Medulla oblongata (tissue), 1 donor: ENCODE measurements around the gene TOX2.

Source experiments
- DNase-seq: peaks from one replicate; pipeline ENCODE4 v3.0.0-alpha.2; 2015; ENCODE audit errors: extremely low spot score

Gene TOX2

DNA sequence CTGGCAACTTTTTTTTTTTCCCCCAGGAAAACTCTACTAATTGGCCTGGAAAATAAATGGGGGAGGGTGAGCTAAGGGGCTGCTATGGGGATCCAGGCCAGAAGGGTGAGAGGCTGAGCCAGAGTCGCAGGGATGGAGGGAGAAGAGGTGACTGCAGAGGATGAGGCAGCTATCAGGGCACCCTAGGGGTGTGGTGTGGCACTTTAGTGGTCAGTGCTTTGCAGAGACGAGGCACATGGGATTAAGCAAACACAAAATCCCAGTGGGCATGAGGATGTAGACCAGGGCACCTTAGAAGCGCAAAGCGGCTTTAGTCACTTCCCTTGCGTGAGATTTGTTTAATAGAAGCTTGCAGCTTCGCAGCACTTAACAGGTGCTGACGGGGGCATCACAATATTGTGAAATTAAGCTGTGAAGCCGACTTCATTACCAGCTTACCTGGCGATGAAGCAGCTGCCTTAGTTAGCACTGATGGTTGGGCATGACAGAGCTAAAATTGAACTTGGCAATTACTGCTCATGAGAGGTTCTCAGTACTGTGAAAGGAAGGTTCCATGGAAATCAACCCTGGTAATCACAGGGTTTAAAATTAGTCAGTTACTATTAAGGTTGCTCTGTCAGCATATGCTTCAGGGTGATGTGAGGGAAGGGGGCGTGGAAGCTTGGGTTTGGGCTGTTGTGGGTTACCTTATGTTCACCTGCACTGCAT, 26.0 kb downstream of the TOX2 start:
- no peak for DNase-seq

DNA sequence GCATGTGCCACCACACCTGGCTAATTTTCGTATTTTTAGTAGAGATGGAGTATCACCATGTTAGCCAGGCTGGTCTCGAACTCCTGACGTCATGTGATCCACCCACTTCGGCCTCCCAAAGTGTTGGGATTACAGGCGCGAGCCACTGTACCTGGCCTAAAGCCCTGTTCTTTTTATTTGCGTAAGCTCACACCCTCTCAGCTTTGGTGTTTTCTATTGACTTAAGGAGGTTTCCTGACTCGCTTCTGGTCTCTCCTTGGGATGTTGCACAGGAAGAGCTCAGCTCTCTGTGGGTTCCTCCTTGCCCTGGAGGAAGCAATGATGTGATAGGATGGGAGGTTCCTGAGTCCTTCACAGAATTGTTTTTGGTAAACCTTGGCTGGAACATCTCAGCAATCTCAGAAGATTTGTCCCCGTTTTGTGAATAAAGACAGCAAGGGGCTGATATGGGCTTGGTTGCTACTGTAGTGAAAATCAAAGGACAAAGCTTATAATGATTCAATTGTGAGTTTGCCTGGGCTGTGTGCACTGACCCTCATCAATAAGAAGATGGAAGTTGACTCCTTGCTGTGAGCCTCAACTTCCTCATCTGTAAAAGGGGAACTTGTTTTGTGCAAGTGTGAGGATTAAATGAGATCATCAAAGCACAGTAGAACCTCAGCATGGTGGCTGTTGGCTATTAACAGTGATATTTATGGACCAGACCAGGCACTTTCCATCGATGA, 27.0 kb downstream of the TOX2 start:
- no peak for DNase-seq

GRCh38 chr20:43942201-43942590, 27.5 kb downstream of the TOX2 start:
- no peak for DNase-seq

GRCh38 chr20:43942667-43943285, 28.1 kb downstream of the TOX2 start:
- no peak for DNase-seq

DNA sequence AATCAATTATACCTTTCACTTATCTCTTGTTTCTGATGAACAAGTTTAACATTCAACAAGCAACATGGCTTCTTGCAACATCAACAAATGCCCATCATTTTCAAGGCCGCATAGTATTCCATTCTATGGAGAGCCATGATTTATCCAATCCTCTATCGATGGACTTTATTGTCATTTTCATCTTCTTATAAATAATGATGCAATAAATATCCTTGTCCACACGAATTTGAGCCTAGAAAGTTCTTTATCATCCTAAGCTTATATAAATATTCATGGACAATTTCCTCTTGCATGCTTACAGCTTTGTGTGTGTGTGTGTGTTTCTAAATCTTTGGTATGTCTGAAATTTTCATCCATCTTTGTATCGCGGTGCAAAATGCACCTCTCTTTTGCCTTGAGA, 29.1 kb downstream of the TOX2 start:
- no peak for DNase-seq

GRCh38 chr20:43944653-43945235, 30.1 kb downstream of the TOX2 start:
- no peak for DNase-seq

GRCh38 chr20:43945391-43946205, 30.9 kb downstream of the TOX2 start:
- no peak for DNase-seq

DNA sequence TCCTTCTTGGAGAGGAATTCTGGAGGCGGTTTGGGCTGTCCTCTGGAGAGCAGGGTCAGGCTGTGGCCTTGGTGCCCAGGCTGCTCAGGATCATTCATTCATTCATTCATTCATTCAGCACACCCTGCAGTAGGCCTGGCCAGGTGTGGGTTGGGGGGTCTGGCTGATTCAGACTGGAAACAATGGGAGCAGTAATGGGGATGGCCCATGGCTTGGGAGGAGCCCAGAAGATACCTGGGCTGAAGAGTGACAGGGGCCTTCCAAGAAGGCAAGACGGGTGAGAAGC, 31.5 kb downstream of the TOX2 start:
- DNase-seq, result no peak

DNA sequence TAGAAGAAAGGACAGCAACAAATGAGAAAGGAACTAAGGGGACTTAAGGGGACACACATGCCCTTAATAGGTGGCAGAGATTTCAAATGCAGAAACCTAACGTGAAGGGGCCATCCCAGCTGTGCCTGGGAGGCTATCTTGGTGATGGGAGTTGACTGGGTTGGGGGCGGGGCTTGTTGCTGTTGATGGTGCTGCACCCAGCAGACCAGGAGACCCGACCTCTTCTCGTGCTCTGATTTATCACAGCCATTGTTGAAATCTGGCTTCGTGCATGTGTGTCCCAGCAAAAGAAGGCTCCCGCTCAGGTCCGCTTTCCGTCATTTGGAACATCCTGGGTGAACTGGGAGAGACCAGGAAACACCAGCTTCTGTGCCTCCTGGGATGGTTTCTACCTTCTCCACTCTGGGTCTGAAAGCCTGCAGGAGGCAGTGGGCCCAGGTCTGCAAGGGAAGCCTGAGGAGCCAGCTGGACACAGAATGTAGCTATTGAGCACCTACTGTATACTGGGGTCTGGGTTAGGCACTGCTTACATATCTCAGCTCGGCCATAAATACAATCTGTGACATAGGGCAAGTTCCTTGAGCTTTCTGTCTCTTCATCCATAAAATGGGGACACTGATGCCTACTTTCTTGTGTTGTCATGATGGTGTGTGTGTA, 32.1 kb downstream of the TOX2 start:
- DNase-seq, result no peak

- no peak for DNase-seq
These were observed 32.7 kb downstream of the TOX2 start for GRCh38 chr20:43947316-43947710.

GRCh38 chr20:43948455-43948854, 33.8 kb downstream of the TOX2 start:
- DNase-seq, result no peak

DNA sequence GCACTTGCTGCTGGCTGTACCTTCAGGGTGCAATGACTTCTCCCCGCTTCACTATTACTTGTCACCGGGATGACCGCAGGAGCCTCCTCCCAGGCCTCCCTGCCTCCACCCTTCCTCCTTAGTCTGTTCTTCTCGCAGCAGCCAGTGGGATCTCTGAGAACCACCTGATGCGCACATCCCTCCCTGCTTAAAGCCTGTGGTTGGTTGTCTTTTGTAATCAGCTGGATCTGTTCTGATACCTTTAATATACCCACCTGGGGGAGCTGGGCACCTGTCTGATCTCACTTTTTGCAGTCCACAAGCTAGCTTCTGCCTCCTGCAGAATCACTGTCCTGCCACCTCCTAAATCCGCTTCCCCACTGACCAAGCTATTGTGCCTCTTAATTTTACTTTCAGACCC, 34.6 kb downstream of the TOX2 start:
- no peak for DNase-seq

GRCh38 chr20:43949741-43950618, 35.3 kb downstream of the TOX2 start:
- DNase-seq, result no peak

DNA sequence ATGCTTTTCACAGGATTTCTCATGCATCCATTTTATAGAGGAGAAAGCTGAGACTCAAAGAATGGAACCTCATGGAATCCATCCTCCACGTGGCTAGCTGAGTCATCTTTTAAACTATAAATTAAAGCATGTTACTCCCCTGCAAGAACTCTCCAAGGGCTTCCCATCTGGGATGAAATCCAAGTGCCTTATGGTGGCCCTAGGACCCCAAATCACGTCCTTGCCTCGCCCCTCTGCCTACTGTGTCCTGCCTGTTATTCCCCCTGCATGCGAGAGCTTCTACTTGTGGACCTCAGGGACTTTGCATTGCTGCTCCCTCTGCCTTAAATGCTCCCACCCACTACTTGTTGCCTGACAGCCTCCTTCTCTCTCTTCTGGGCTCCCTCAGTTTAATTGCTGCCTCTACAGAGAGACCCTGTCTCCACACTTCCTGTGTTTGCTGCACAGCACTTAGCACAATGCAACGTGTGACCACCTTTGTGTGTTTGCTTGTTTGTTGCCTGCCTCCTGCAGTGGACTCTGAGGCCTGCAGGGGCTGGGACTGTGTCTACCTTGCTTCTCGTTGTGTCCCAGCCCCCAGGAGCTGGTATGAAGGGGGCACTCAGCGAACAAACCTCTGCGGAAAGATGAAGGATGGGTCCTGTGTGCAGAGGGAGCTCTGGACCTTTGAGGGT, 39.4 kb downstream of the TOX2 start:
- DNase-seq, result no peak

DNA sequence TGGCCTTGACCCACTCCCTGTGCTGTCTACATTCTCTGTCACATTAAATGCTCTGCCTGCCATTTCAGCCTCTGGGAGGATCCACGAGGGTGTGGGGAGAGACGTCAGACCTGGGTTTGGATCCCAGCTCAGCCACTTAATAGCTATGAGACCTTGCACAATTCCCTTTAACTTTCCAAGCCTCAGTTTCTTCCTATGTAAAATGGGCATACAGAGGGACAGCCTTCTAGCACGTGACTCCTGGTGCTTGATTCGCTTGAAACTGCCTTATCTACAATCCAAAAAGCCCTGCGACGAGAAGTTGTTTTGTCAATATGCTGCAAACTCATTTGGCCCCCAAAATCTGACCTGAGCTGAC, 40.0 kb downstream of the TOX2 start:
- DNase-seq, result no peak

DNA sequence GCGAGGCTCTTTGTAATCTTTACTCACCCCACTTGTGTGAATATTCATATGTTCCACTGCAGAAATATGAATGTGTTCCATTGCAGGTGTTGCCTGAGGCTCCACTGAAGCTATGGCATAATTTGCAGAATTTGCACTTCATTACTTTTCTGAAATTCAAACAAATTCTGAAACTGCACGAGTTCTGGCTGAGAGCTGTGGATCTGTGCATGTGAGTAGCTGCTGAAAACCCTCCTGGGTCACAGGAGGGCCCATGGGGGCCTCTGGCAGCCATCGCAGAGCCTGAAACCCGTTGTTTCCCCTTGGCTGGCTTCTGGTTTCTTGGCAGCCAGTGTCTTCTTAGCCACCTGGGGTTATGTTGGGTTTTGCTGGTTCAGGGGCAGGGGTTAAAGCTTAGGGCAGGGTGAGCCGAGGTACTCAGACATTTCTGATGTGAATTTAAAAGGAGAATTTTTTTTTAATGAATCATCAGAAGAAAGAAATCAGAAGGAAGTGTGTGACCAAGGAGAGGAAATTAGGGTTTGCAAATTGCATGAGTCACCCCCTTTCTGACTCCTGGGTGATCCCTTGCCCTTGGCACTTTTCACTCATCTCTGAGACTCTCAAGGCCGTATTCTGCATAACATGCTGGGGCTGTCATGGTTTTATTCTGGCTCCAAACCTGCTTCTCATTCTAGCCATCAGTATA, 40.6 kb downstream of the TOX2 start:
- no peak for DNase-seq

DNA sequence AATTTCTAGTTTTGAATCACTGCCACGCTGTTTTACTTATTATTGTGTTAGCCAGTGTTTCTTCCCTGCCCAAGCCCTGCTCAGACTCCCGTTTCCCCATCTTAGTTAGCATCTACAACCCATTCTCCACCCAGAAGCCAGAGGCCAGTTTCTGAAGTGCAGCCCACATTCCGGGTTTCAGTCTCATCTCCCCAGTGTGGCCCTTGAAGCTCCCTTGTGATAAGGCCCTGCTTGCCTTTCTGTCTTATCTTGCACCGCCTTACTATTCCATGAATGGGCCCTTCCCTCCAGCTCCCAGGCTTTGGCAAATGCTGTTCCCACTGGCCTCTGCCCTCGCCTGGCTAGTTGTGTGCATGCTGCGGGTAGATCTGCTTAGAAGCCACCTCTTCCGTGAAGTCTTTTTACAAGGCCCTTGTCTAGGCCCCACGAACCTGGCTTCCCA, 41.1 kb downstream of the TOX2 start:
- DNase-seq, result no peak

DNA sequence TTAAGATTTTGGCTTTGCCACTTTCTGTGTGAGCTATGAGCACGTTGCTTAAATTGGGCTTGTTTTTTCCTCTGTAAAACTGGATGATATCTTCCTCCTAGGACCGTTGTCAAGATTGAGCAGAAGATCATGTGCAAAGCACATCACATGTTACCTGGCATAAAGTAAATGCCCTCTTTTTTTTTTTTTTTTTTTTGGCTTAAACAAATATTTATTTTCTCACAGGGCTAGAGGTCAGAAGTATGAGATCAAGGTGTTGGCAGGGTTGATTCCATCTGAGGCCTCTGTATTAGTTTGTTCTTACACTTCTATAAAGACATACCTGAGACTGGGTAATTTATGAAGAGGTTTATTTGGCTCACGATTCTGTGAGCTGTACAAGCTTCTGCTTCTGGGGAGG, 42.7 kb downstream of the TOX2 start:
- no peak for DNase-seq

GRCh38 chr20:43958626-43959025, 44.0 kb downstream of the TOX2 start:
- DNase-seq, result no peak
